ENCODE measurements around the gene PLEKHO2.

Gene PLEKHO2

GRCh38 chr15:64855205-64855975, 13.7 kb downstream of the PLEKHO2 start:
- DNase-seq (ENCODE audit: low read depth): no peak

DNA sequence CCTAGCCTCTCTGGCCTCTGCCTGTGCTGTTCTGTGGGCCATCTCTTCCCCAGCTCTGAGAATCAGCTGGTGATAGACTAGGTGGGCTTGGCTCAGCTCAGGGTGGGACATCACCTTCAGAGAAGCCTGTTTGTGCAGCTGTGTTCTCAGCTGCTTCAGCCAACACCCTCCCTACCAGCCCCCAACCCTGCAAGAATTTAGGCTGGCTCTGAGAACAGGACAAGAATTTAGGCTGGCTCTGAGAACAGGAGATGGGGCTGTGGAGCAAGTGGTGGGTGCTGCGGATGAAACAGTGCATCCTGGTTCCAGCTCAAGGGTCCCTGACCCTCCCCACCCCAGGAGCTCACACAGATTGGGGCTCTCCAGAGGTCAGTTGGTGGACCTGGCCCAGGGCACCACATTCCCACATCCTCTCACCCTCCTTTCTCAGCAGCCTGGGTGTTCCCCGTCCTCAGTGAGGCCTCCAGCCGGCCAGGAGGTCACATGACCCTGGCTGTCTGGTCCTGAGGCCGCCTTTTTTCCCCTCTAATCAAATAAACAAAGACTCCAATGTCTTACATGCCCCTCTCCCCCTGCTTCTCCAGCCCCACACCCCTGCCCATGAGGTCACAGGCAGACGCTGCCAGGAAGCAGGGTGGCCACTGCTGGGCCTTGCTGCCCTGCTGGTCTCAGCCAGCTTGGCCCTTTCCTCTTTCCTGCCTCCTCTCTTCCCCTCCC, 14.9 kb downstream of the PLEKHO2 start:
- DNase-seq (ENCODE audit: low read depth): no peak

DNA sequence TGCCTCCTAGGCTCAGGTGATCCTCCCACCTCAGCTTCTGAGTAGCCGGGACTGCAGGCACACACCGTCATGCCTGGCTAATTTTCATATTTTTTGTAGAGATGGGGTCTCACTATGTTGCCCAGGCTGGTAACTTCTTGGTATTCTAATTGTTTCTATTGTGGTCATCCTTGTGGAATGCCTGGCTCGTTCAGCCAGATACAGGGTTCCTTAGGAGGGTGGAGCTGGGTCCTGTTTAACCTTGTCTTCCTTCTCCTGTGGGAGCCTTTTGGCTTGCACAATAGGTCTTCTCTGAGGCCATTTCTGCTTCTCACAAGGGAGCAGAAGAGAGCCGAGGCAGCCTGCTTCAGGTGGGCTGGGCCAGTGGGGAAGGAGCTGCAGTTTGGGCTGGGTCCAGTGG, 15.7 kb downstream of the PLEKHO2 start:
- DNase-seq (ENCODE audit: low read depth): no peak

DNA sequence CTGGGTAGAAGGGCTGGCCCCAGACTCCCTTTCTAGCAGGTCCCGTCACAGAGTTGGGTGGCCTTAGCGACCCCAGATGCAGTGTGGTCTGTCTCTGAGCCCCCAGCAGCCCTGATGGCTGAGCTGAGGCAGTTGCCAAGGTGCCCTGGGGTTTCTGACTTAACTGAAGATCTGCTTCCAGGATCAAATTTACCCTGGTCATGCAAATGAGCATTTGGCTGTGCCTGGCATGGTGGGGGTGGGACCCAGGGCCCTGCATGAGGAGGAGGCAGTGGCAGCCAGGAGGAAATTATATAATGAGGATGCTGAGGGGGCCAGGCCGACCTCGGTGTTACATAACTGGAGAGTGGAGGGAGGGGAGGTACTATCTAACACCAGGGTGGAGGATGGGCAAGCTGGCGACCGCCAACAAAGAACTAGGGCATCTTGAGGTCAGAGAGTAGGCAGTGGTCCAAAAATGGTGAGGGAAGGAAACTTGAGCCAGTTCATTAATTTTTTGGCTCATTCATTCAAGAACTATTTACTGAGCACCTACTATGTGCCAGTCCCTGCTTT, 16.4 kb downstream of the PLEKHO2 start:
- DNase-seq (ENCODE audit: low read depth): no peak

DNA sequence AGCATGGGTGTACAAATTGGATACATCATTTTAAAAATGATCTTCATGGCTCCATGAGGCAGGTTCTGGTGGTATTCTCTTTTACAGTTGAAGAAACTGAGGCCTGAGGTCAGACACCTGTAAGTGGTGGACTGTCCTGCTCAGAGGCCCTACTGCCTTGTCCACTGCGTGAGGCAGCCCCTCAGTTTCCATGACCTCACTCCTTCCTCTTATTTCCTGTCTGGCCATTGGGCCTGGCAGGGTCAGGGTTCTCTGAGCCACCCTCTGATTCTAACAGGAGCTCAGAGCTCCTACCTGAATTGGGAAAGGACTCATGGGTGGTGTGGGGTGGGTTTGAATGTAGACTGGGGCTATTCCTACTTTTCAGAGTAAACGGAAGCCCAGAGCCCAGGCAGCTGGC, 17.5 kb downstream of the PLEKHO2 start:
- DNase-seq (ENCODE audit: low read depth): no peak

GRCh38 chr15:64861331-64861730, 19.6 kb downstream of the PLEKHO2 start:
- DNase-seq (ENCODE audit: low read depth): no peak

- DNase-seq (ENCODE audit: low read depth): no peak
Observed at GRCh38 chr15:64861960-64862359, 20.2 kb downstream of the PLEKHO2 start.

DNA sequence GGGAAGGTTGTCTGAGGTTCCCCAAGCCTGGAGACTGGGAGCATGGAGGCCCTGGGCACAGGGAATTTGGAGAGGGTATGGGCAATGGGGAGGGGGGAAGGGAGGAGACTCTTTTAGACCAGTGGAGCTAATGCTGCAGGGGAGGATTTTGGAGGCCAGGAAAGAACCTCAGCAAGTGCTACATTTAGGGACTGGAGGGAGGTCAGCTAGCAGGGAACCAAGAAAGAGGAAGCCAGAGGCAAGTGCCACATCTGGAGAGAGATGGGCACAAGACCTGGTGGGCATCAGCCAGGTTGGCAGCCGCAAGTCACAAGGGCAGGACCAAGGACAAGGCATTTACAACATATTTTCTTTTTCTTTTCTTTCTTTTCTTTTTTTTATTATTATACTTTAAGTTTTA, 20.7 kb downstream of the PLEKHO2 start:
- no peak for DNase-seq (ENCODE audit: low read depth)

GRCh38 chr15:64864068-64864467, 22.4 kb downstream of the PLEKHO2 start:
- no peak for DNase-seq (ENCODE audit: low read depth)

DNA sequence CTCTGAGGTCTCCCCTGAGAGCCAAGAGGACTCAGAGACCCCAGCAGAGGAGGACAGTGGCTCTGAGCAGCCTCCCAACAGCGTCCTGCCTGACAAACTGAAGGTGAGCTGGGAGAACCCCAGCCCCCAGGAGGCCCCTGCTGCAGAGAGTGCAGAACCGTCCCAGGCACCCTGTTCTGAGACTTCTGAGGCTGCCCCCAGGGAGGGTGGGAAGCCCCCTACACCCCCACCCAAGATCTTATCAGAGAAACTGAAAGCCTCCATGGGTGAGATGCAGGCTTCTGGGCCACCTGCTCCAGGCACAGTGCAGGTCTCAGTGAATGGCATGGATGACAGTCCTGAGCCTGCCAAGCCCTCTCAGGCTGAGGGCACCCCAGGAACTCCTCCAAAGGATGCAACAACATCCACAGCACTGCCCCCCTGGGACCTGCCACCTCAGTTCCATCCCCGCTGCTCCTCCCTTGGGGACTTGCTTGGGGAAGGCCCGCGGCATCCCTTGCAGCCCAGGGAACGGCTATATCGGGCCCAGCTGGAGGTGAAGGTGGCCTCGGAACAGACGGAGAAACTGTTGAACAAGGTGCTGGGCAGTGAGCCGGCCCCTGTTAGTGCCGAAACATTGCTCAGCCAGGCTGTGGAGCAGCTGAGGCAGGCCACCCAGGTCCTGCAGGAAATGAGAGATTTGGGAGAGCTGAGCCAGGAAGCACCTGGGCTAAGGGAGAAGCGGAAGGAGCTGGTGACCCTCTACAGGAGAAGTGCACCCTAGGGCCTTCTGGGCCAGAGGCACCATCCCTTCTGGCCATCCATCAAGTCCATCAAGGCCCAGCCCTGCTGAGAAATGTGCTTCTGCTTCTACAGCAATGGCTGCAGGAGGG, 23.6 kb downstream of the PLEKHO2 start:
- no peak for DNase-seq (ENCODE audit: low read depth)

GRCh38 chr15:64865998-64866520, 24.3 kb downstream of the PLEKHO2 start:
- DNase-seq (ENCODE audit: low read depth): no peak

DNA sequence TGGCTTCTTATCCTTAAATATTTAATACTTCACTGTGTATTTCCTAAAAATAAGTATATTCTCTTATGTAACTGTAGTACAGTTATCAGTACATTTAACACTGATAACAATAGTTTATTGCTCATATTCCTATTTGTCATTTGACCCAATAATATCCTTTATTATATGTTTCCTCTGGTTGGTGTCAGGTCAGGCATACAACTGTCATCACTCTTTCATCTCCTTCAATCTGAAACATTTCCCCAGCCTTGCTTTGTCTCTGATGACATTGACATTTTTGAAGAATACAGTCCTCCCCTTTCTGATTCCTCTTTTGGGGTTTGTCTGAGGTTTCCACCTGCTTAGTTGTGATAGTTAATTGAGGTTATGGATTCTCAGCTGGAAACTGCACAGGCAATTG, 27.8 kb downstream of the PLEKHO2 start:
- no peak for DNase-seq (ENCODE audit: low read depth)

DNA sequence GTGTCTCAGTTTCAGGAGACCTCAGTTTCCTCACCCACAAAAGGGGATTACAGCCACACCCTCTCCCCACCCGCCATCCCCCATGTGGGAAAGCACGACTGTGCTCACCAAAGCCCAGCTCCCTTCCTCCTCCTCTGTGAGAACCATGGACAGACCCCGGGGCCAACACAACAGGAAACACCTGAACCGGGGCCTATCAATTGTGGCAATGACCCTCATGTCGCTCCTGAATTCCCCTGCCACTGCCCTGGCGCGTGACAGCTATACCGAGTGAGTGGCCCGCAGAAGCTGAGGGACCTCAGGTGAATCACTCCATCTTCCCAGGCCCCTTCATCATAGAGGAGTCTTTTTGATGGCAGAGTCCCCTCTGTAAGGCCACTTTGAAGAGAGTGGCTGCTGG, 28.6 kb downstream of the PLEKHO2 start:
- no peak for DNase-seq (ENCODE audit: low read depth)

DNA sequence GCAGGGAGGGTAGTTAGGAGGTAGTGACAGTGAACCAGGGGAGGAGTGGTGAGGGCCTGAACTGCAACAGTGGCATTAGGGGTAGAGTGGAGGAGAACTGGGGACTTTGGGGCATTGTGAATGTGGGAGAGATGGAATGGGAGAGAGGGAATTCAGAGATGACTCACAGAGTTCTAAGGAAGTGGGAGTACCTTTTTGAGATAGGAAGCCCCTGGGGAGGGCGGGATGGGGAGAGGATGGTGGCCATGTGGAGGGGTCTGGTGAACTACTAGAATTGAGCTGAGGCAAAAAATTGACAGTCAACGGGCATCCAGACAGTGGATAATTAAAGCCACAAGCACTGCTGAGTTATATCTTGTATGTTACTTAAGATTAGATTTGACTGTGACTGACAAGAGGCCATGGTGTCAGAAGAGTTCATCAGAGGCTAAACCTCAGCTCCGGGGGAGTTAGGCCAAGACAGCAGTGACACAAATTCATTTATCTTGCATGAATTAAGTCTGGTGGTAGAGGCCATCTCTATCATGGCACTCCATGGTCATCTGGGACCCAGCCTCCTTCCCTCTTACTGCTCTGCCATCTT, 34.0 kb downstream of the PLEKHO2 start:
- no peak for DNase-seq (ENCODE audit: low read depth)

GRCh38 chr15:64877435-64877834, 35.7 kb downstream of the PLEKHO2 start:
- DNase-seq (ENCODE audit: low read depth): no peak

DNA sequence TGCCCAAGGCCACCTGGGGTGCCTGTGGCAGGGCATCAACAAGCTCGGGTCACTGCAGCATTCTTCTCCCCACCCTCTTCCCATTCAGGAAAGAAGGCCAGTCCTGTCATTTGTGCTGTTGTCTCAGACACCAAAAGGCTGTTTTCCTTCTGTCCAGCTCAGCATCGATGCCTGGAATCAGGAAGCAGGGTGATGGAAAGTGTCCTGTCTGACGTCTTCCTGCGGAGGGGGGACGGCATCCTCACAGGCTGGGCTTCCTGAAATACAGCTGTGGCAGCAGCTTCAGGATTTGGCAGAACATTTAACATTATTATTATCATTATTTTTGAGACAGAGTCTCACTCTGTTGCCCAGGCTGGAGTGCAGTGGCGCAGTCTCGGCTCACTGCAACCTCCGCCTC, 37.0 kb downstream of the PLEKHO2 start:
- DNase-seq (ENCODE audit: low read depth): no peak

- DNase-seq (ENCODE audit: low read depth): peak; percentile 21
Observed at GRCh38 chr15:64883100-64883581, 41.4 kb downstream of the PLEKHO2 start.

- DNase-seq (ENCODE audit: low read depth): peak; percentile 67
Observed at GRCh38 chr15:64883997-64884511, 42.3 kb downstream of the PLEKHO2 start.

- no peak for DNase-seq (ENCODE audit: low read depth)
Observed at GRCh38 chr15:64884679-64885078, 43.0 kb downstream of the PLEKHO2 start.

DNA sequence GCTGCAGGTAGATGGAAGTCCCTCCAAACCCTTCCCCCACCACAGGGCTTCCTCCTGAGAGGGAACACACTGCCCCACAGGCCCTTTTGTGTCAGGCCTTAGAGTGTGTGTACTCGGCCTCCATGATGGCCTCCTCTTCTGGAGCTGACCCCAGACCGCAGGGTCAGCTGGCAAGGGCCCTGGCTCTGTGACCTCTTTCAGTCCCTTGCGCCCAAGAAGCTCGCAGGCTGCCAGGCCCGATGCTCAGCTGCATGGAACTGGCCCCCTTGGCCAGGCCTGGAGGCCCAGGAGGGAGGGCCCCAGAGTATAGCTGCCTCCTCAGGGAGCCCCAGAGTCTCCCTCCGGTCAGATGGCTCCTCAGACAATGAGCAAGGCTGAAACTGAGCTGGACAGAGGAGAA, 46.6 kb downstream of the PLEKHO2 start:
- DNase-seq (ENCODE audit: low read depth): no peak

DNA sequence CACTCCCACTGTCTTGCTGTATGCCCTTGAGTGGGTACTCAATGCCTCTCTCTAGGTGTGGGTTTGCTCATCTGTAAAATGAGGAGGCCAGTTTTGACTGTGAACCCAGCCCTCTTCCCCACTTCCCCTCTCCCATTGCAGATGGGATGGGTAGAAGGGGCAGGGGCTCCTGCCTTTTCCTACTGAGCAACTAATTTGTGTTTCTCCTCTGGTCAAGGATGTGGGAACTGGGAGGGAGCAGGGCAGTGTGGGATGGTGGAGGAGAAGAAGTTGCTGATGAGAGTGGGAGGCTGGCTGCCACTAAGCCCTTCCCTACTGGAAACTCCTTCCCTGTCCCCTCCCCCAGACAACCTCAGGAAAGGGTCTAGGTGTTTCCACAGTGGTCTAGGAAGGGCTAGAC, 49.8 kb downstream of the PLEKHO2 start:
- DNase-seq (ENCODE audit: low read depth): no peak
